GM15510 (cell line): ENCODE data around the gene CADM2.

Source experiments
- POLR2A ChIP-seq: IDR thresholded peaks from 3 replicates; pipeline ENCODE4 v1.6.1; 2011; ENCODE audit warnings: borderline replicate concordance; ENCODE audit not compliant: insufficient read length; ENCODE audit errors: extremely low read depth

CADM2 gene

GRCh38 chr3:85574006-85574705 lies 615.4 kb downstream of the CADM2 start:
- TF ChIP-seq POLR2A: no peak

- TF ChIP-seq POLR2A: no peak
These were observed 617.4 kb downstream of the CADM2 start for GRCh38 chr3:85576091-85576690.

GRCh38 chr3:85576697-85577200 lies 618.0 kb downstream of the CADM2 start:
- TF ChIP-seq POLR2A: no peak

GRCh38 chr3:85584779-85585356 lies 626.1 kb downstream of the CADM2 start:
- TF ChIP-seq POLR2A: no peak

- TF ChIP-seq POLR2A: no peak
These were observed 627.2 kb downstream of the CADM2 start for GRCh38 chr3:85586018-85586417.

- TF ChIP-seq POLR2A: no peak
These were observed 630.4 kb downstream of the CADM2 start for GRCh38 chr3:85589145-85589544.

- TF ChIP-seq POLR2A: no peak
These were observed 632.7 kb downstream of the CADM2 start for GRCh38 chr3:85591451-85591850.

GRCh38 chr3:85592256-85592655 lies 633.5 kb downstream of the CADM2 start:
- no peak for TF ChIP-seq POLR2A

- TF ChIP-seq POLR2A: no peak
These were observed 635.9 kb downstream of the CADM2 start for GRCh38 chr3:85594676-85595075.

- TF ChIP-seq POLR2A: no peak
These were observed 644.6 kb downstream of the CADM2 start for GRCh38 chr3:85603378-85603777.

- no peak for TF ChIP-seq POLR2A
These were observed 645.9 kb downstream of the CADM2 start for GRCh38 chr3:85604641-85605040.

- TF ChIP-seq POLR2A: no peak
These were observed 646.3 kb downstream of the CADM2 start for GRCh38 chr3:85605066-85605465.

- TF ChIP-seq POLR2A: no peak
These were observed 667.9 kb downstream of the CADM2 start for GRCh38 chr3:85626662-85627061.

- TF ChIP-seq POLR2A: no peak
These were observed 669.1 kb downstream of the CADM2 start for GRCh38 chr3:85627932-85628331.

- no peak for TF ChIP-seq POLR2A
These were observed 672.3 kb downstream of the CADM2 start for GRCh38 chr3:85631070-85631469.

- no peak for TF ChIP-seq POLR2A
These were observed 674.1 kb downstream of the CADM2 start for GRCh38 chr3:85632921-85633320.
